PC-9 (cell line): ENCODE results near the gene MEIS2.

Experiments used
- CTCF ChIP-seq: fragments of 200-600 bp; sonication (generic); conservative IDR thresholded peaks from 2 replicates; pipeline ENCODE4 v1.6.1; 2017; ENCODE audit warnings: mixed run types, antibody characterized with exemption, mild to moderate bottlenecking, moderate library complexity
- EZH2 ChIP-seq: fragments of 200-600 bp; sonication (generic); IDR thresholded peaks from 2 replicates; pipeline ENCODE4 v1.8.0; 2017; ENCODE audit warnings: antibody characterized with exemption, low read depth

- no peak for TF ChIP-seq CTCF
- TF ChIP-seq EZH2 = no peak
Measured at GRCh38 chr15:37109872-37110572, 9.7 kb upstream of the MEIS2 start.
